HepG2 (cell line): ENCODE data around the gene OR1E1. TPM values are rescaled to one million over a fixed set of nuclear protein-coding genes. Genes with fewer than 3 reads are reported as not detected.

Source experiments
- ATAC-seq: fragments of 200-7000 bp; cut with Tn5 transposase; 3 replicates; pipeline ENCODE4 v1.9.1; 2020; ENCODE audit warnings: mild to moderate bottlenecking, moderate library complexity
- BruUV-seq: library from RNA; stranded (reverse); fragments of 400-500 nt; replicated peaks from 2 replicates; lab custom pipeline; 2021; lab: Mats Ljungman, UMichigan
- CTCF ChIA-PET: fragments of 300-600 bp; formaldehyde crosslinking; extraction: SDS; loops from one replicate; lab custom pipeline; 2021; ENCODE audit warnings: low total read pairs, inconsistent platforms, low intra/inter-chr PET ratio; lab: Yijun Ruan, JAX
- POLR2A ChIA-PET: fragments of 350-600 bp; sonication (Branson Sonifier 250); formaldehyde crosslinking; loops from one replicate; lab custom pipeline; 2020; ENCODE audit warnings: antibody characterized with exemption, inconsistent platforms; lab: Yijun Ruan, JAX
- DNase-seq: peaks from one replicate; pipeline ENCODE4 v3.0.0-alpha.2; 2015; ENCODE audit warnings: low spot score
- FAIRE-seq: peaks from 3 replicates; lab custom pipeline; 2011; peaks lifted over from hg19 to GRCh38; lab: Jason Lieb, UNC
- H2AFZ ChIP-seq: one replicate; pipeline ENCODE4 v1.6.1; 2011; ENCODE audit warnings: low read length, inconsistent platforms
- H3K27ac ChIP-seq: fragments of 300-600 bp; 3 replicates; pipeline ENCODE4 v1.8.0; 2011; ENCODE audit warnings: mixed run types, mild to moderate bottlenecking, mixed read lengths, low read length, inconsistent platforms; ENCODE audit not compliant: insufficient read depth; ENCODE audit errors: extremely low read length
- H3K27me3 ChIP-seq, 2 experiments: fragments of 200-600 bp in 1 of 2; 2 replicates in 1 of 2; 3 replicates in 1 of 2; pipeline versions ENCODE4 v1.6.0 to v1.8.0; 2011; ENCODE audit warnings: low read length in 2 of 2, mild to moderate bottlenecking in 2 of 2, moderate library complexity in 2 of 2, inconsistent platforms in 1 of 2; ENCODE audit not compliant: insufficient read depth in 2 of 2, control insufficient read depth in 1 of 2
- H3K36me3 ChIP-seq, 2 experiments: fragments of 200-600 bp in 1 of 2; replicated peaks in 1 of 2; 2 replicates in 1 of 2; 3 replicates in 1 of 2; pipeline versions ENCODE4 v1.5.1 to v1.8.0; 2011; ENCODE audit warnings: low read length in 2 of 2, inconsistent platforms in 1 of 2; ENCODE audit not compliant: insufficient read depth in 2 of 2, control insufficient read depth in 1 of 2
- H3K4me1 ChIP-seq: 2 replicates; pipeline ENCODE4 v1.5.1; 2012; ENCODE audit warnings: low read length, inconsistent platforms; ENCODE audit not compliant: insufficient read depth
- H3K4me2 ChIP-seq: 2 replicates; pipeline ENCODE4 v1.6.0; 2011; ENCODE audit warnings: low read depth, low read length, inconsistent platforms
- H3K4me3 ChIP-seq, 3 experiments: fragments of 200-600 bp in 1 of 3; sonication (generic), shearing (Covaris generic) in 1 of 3; replicated peaks in 1 of 3; 2 replicates each; pipeline ENCODE4 v1.5.1; 2011 to 2016; ENCODE audit warnings: low read length in 3 of 3, inconsistent platforms in 2 of 3, low read depth in 2 of 3, mild to moderate bottlenecking in 2 of 3, control low read depth in 1 of 3, mixed read lengths in 1 of 3; ENCODE audit not compliant: insufficient read depth in 1 of 3
- H3K79me2 ChIP-seq: one replicate; pipeline ENCODE4 v1.6.1; 2011; ENCODE audit warnings: low read length, inconsistent platforms; ENCODE audit not compliant: insufficient read depth
- H3K9ac ChIP-seq: 2 replicates; pipeline ENCODE4 v1.6.0; 2011; ENCODE audit warnings: mild to moderate bottlenecking, low read depth, low read length, inconsistent platforms; ENCODE audit not compliant: insufficient read depth
- H3K9me3 ChIP-seq: 2 replicates; pipeline ENCODE4 v1.5.1; 2012; ENCODE audit warnings: mild to moderate bottlenecking, low read length
- H4K20me1 ChIP-seq: 2 replicates; pipeline ENCODE4 v1.6.0; 2011; ENCODE audit warnings: inconsistent platforms, mild to moderate bottlenecking, low read length, moderate library complexity; ENCODE audit not compliant: insufficient read depth
- CEBPB ChIP-seq: IDR thresholded peaks from 2 replicates; pipeline ENCODE4 v1.6.1; 2011; ENCODE audit warnings: low read depth, low read length, improper control_type of control experiment, borderline replicate concordance
- MBNL3 ChIP-seq: fragments of 250-450 bp; sonication (Bioruptor Pico); conservative IDR thresholded peaks from 2 replicates; pipeline ENCODE4 v1.8.0; 2022; ENCODE audit warnings: mild to moderate bottlenecking, inconsistent platforms
- RXRB ChIP-seq: IDR thresholded peaks from 2 replicates; pipeline ENCODE4 v1.6.1; 2016; ENCODE audit warnings: borderline replicate concordance, missing genetic modification reagents, missing compliant biosample characterization
- ZFP41 ChIP-seq: sonication (generic); formaldehyde crosslinking; IDR thresholded peaks from 2 replicates; pipeline ENCODE4 v1.4.0; 2020; ENCODE audit warnings: mild to moderate bottlenecking, missing genetic modification reagents, borderline replicate concordance
- ZNF547 ChIP-seq: sonication (generic); formaldehyde crosslinking; IDR thresholded peaks from 2 replicates; pipeline ENCODE4 v1.5.1; 2020; ENCODE audit warnings: mild to moderate bottlenecking, missing genetic modification reagents
- ZNF674 ChIP-seq: sonication (generic); formaldehyde crosslinking; IDR thresholded peaks from 2 replicates; pipeline ENCODE4 v1.5.0; 2020; ENCODE audit warnings: low read depth, mild to moderate bottlenecking, missing genetic modification reagents
- ZNF781 ChIP-seq: sonication (generic); formaldehyde crosslinking; IDR thresholded peaks from 2 replicates; pipeline ENCODE4 v1.5.1; 2020; ENCODE audit warnings: borderline replicate concordance, mild to moderate bottlenecking, missing genetic modification reagents; ENCODE audit errors: not compliant biosample characterization
- WGBS: methylation state at CpG from one replicate; pipeline ENCODE4 v1.1.6; 2017; ENCODE audit warnings: low lambda C conversion rate; 5-methylcytosine and 5-hydroxymethylcytosine counted together
- in situ Hi-C: cut with HindIII; loops from 2 replicates; pipeline ENCODE4 v1.10.0; 2017; ENCODE audit warnings: low pct_unique_long_range_greater_than_20kb; ENCODE audit not compliant: extremely low pct_ligation_motif_present
- intact Hi-C: fragments of 100-400 bp; cut with micrococcal nuclease; formaldehyde crosslinking; loops from one replicate; pipeline ENCODE4 v1.10.0; 2022; ENCODE audit not compliant: unreplicated experiment
- polyA plus RNA-seq, 8 experiments: library from polyadenylated mRNA; depleted of rRNA in 3 of 8; stranded (reverse) in 7 of 8; unstranded in 1 of 8; fragments of >200 nt; fragmentation: Illumina TruSeq in 4 of 8; extraction: Trizol in 4 of 8; gene quantifications; 2 replicates each; pipeline versions ENCODE4 v1.2.1 to v1.2.3, GENCODE V29; 2011 to 2016; ENCODE audit warnings: low read depth in 4 of 8, missing spikeins in 1 of 8, mixed read lengths in 1 of 8; ENCODE audit not compliant: insufficient read depth in 1 of 8
- total RNA-seq, 5 experiments: library from RNA; depleted of rRNA; stranded (reverse); fragments of >200 nt; fragmentation: Illumina TruSeq; extraction: Trizol; gene quantifications; 2 replicates each; pipeline ENCODE4 v1.2.3, GENCODE V29; 2016; ENCODE audit warnings: low read depth in 1 of 5
- TF ChIP-seq, protein P1 (sequence below): IDR thresholded peaks from 2 replicates; pipeline ENCODE4 v1.6.1; 2016; ENCODE audit warnings: low read depth, borderline replicate concordance
- TF ChIP-seq, protein P2 (sequence below): IDR thresholded peaks from 2 replicates; pipeline ENCODE4 v1.6.1; 2012; ENCODE audit warnings: inconsistent platforms
- TF ChIP-seq, protein P3 (sequence below): sonication (generic); formaldehyde crosslinking; IDR thresholded peaks from 2 replicates; pipeline ENCODE4 v1.4.0; 2020; ENCODE audit warnings: mild to moderate bottlenecking, low read depth, missing genetic modification reagents
- TF ChIP-seq, protein P4 (sequence below): sonication (generic); formaldehyde crosslinking; IDR thresholded peaks from 2 replicates; pipeline ENCODE4 v1.5.0; 2020; ENCODE audit warnings: missing genetic modification reagents, mild to moderate bottlenecking, borderline replicate concordance
- TF ChIP-seq, protein P5 (sequence below): sonication (generic); formaldehyde crosslinking; IDR thresholded peaks from 2 replicates; pipeline ENCODE4 v1.8.0; 2022; ENCODE audit warnings: mild to moderate bottlenecking, missing genetic modification reagents; ENCODE audit not compliant: insufficient replicate concordance
- TF ChIP-seq, protein P6 (sequence below): sonication (generic); formaldehyde crosslinking; IDR thresholded peaks from 2 replicates; pipeline ENCODE4 v1.5.1; 2020; ENCODE audit warnings: missing genetic modification reagents, mild to moderate bottlenecking, borderline replicate concordance

The OR1E1 gene
- total and polyA plus RNA-seq, 2 of the 13 experiments (the other 11 are each of a cell fraction or from before 2014, with no cell fraction given): not detected

DNA sequence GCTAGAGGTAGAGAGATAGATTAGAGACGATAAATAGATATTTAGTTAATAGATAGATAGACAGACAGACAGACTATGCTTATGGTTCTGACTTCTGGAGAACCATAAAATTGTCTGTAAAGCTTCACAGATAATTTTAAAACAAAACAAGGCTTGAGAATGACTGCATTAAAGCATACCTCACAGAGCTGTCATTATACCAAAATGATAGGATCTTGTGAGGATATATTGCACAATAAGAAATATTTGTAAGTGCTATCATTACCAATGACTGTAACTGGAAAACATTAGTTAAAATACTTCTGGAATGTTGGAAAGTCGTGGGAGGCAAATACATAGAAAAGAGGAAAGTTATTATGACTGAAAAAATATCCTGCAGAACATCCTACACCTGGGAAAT lies 3.6 kb upstream of the OR1E1 start:
- 0% methylated on average over 2 of the region's 2 CpGs for WGBS
- H3K27me3 ChIP-seq: no peaks in the 10 kb centered on the region; a peak in 1 of 5 replicates
- FAIRE-seq (no peak), DNase-seq (no peak), ATAC-seq (no peak)
- intact Hi-C loops (no loop called here), in situ Hi-C loops (no loop called here)
- no peak overlapping the region for H3K4me2 ChIP-seq
- no peak overlapping the region for H3K27ac ChIP-seq
- no peaks in the 10 kb centered on the region; a peak in 1 of 5 replicates for H3K36me3 ChIP-seq
- H4K20me1 ChIP-seq: no peaks in the 10 kb centered on the region
- TF ChIP-seq, protein P1, sequence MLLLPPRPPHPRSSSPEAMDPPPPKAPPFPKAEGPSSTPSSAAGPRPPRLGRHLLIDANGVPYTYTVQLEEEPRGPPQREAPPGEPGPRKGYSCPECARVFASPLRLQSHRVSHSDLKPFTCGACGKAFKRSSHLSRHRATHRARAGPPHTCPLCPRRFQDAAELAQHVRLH (CRISPR knock-in tag): no peak
- TF ChIP-seq ZNF781 (CRISPR knock-in tag) (no peak), CEBPB (peak; percentile 38; the same call in 1 of the 2 replicates), ZFP41 (CRISPR knock-in tag) (no peak), ZNF547 (no peak)
- TF ChIP-seq, protein P2, sequence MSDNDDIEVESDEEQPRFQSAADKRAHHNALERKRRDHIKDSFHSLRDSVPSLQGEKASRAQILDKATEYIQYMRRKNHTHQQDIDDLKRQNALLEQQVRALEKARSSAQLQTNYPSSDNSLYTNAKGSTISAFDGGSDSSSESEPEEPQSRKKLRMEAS: no peak
- BruUV-seq: no TSS peak
- POLR2A ChIA-PET: no interaction called here
- no peak overlapping the region for H3K9ac ChIP-seq
- no peaks in the 10 kb centered on the region for H3K9me3 ChIP-seq
- no peaks in the 10 kb centered on the region for H3K4me1 ChIP-seq
- CTCF ChIA-PET: no interaction called here
- H3K79me2 ChIP-seq: no peaks in the 10 kb centered on the region
- no peak overlapping the region for H3K4me3 ChIP-seq
- H2AFZ ChIP-seq: no peak overlapping the region

DNA sequence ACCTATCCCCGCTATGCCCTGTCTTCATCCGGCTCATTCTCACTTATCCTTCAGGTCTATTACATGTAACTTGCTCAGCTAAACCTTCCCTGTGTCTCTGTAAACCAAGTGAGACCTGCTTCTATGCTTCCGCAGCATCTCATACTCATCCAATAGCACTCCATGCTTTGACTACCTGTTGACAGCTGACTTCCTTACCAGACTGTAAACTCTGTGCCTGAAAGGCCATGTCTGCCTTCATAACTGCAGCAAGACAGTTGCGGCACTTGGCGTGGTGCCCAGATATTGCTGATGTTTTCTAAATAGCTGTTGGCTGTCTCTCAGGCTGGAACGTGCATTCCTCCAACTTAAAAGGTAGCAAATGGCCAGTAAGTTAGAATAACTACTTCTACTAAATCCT lies 1.8 kb upstream of the OR1E1 start:
- H3K9me3 ChIP-seq: no peaks in the 10 kb centered on the region
- POLR2A ChIA-PET: no interaction called here
- no peak overlapping the region for H3K9ac ChIP-seq
- no peak for DNase-seq
- no peaks in the 10 kb centered on the region for H4K20me1 ChIP-seq
- WGBS: 25% methylated on average over 4 of the region's 6 CpGs
- intact Hi-C loops: no loop called here
- FAIRE-seq: no peak
- BruUV-seq: no TSS peak
- H3K4me3 ChIP-seq: no peak overlapping the region
- H3K79me2 ChIP-seq: no peaks in the 10 kb centered on the region
- no peak for ATAC-seq
- H2AFZ ChIP-seq: no peak overlapping the region
- CTCF ChIA-PET: no interaction called here
- no peaks in the 10 kb centered on the region; a peak in 1 of 5 replicates for H3K27me3 ChIP-seq
- H3K4me2 ChIP-seq: no peak overlapping the region
- in situ Hi-C loops: no loop called here
- H3K27ac ChIP-seq: no peak overlapping the region
- no peaks in the 10 kb centered on the region for H3K4me1 ChIP-seq
- no peaks in the 10 kb centered on the region; a peak in 1 of 5 replicates for H3K36me3 ChIP-seq
- TF ChIP-seq ZNF674 (no peak), MBNL3 (CRISPR knock-in tag) (no peak), RXRB (CRISPR knock-in tag) (no peak)
- TF ChIP-seq, protein P3, sequence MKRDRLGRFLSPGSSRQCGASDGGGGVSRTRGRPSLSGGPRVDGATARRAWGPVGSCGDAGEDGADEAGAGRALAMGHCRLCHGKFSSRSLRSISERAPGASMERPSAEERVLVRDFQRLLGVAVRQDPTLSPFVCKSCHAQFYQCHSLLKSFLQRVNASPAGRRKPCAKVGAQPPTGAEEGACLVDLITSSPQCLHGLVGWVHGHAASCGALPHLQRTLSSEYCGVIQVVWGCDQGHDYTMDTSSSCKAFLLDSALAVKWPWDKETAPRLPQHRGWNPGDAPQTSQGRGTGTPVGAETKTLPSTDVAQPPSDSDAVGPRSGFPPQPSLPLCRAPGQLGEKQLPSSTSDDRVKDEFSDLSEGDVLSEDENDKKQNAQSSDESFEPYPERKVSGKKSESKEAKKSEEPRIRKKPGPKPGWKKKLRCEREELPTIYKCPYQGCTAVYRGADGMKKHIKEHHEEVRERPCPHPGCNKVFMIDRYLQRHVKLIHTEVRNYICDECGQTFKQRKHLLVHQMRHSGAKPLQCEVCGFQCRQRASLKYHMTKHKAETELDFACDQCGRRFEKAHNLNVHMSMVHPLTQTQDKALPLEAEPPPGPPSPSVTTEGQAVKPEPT (CRISPR knock-in tag): no peak
- TF ChIP-seq, protein P4, sequence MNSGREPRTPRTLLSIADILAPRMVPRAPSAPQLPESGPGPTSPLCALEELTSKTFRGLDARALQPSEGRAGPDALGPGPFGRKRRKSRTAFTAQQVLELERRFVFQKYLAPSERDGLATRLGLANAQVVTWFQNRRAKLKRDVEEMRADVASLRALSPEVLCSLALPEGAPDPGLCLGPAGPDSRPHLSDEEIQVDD (CRISPR knock-in tag): no peak
- TF ChIP-seq, protein P5, sequence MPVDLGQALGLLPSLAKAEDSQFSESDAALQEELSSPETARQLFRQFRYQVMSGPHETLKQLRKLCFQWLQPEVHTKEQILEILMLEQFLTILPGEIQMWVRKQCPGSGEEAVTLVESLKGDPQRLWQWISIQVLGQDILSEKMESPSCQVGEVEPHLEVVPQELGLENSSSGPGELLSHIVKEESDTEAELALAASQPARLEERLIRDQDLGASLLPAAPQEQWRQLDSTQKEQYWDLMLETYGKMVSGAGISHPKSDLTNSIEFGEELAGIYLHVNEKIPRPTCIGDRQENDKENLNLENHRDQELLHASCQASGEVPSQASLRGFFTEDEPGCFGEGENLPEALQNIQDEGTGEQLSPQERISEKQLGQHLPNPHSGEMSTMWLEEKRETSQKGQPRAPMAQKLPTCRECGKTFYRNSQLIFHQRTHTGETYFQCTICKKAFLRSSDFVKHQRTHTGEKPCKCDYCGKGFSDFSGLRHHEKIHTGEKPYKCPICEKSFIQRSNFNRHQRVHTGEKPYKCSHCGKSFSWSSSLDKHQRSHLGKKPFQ (CRISPR knock-in tag): no peak
- TF ChIP-seq, protein P6, sequence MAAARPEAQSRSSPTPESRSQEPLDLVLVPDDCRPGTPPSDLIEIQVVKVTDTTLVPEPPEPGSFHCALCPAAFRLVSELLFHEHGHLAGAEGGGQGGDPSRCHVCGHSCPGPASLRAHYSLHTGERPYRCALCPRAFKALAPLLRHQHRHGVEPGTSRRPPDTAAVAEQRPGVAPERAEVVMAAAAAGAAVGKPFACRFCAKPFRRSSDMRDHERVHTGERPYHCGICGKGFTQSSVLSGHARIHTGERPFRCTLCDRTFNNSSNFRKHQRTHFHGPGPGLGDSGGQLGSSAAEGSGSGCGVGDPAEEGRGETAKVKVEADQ (CRISPR knock-in tag): no peak
